Measurements from ENCODE around the gene FUBP3.

Gene FUBP3

GRCh38 chr9:130588416-130588815 lies 9.0 kb downstream of the FUBP3 start:
- Histone ChIP-seq H3K4me1 (ENCODE audit: control insufficient read depth, low read length) (no peaks in the 10 kb centered on the region), H3K4me2 (ENCODE audit: low read length) (no peak overlapping the region), H3F3A (ENCODE audit: control insufficient read depth, insufficient read depth) (no peaks in the 10 kb centered on the region), H3K79me2 (ENCODE audit: control insufficient read depth, low read length) (peaks cover 84% of the 10 kb centered on the region), H4K20me1 (ENCODE audit: control insufficient read depth, insufficient read depth, low read depth, low read length) (peaks cover 2% of the 10 kb centered on the region; the same call in 1 of the 2 replicates), H3K36me3 (ENCODE audit: control insufficient read depth, low read length) (peaks cover 11% of the 10 kb centered on the region), H3K4me3 (ENCODE audit: low read length) (no peak overlapping the region), H3K27ac (ENCODE audit: low read depth, low read length) (no peak overlapping the region), H3K9me2 (replicated peaks; ENCODE audit: control insufficient read depth, low read length) (no peaks in the 10 kb centered on the region), H3K9me3 (ENCODE audit: control insufficient read depth, insufficient read depth, low read length) (no peaks in the 10 kb centered on the region), H3K27me3 (ENCODE audit: control insufficient read depth, low read length) (no peaks in the 10 kb centered on the region)
- no peak for TF ChIP-seq EZH2phosphoT487 (IDR thresholded peaks at IDR 0.05; ENCODE audit: borderline replicate concordance, low read length)
- TF ChIP-seq CTCF (IDR thresholded peaks at IDR 0.05; ENCODE audit: low read depth, low read length, poor library complexity, severe bottlenecking) = no peak

GRCh38 chr9:130589754-130590153 lies 10.4 kb downstream of the FUBP3 start:
- Histone ChIP-seq H3K9me3 (ENCODE audit: control insufficient read depth, insufficient read depth, low read length) (no peaks in the 10 kb centered on the region), H3K27ac (ENCODE audit: low read depth, low read length) (no peak overlapping the region), H3K4me3 (ENCODE audit: low read length) (no peak overlapping the region), H4K20me1 (ENCODE audit: control insufficient read depth, insufficient read depth, low read depth, low read length) (peaks cover 2% of the 10 kb centered on the region; the same call in 1 of the 2 replicates), H3K27me3 (ENCODE audit: control insufficient read depth, low read length) (no peaks in the 10 kb centered on the region), H3K79me2 (ENCODE audit: control insufficient read depth, low read length) (peaks cover 81% of the 10 kb centered on the region), H3K36me3 (ENCODE audit: control insufficient read depth, low read length) (peaks cover 12% of the 10 kb centered on the region), H3K9me2 (replicated peaks; ENCODE audit: control insufficient read depth, low read length) (no peaks in the 10 kb centered on the region), H3F3A (ENCODE audit: control insufficient read depth, insufficient read depth) (no peaks in the 10 kb centered on the region), H3K4me2 (ENCODE audit: low read length) (no peak overlapping the region), H3K4me1 (ENCODE audit: control insufficient read depth, low read length) (no peaks in the 10 kb centered on the region)
- no peak for TF ChIP-seq EZH2phosphoT487 (IDR thresholded peaks at IDR 0.05; ENCODE audit: borderline replicate concordance, low read length)

- H3K4me3 ChIP-seq (ENCODE audit: low read length) = no peak overlapping the region
- H3K27ac ChIP-seq (ENCODE audit: low read depth, low read length) = no peak overlapping the region
- peaks cover 14% of the 10 kb centered on the region for H3K36me3 ChIP-seq (ENCODE audit: control insufficient read depth, low read length)
- no peaks in the 10 kb centered on the region for H3K9me3 ChIP-seq (ENCODE audit: control insufficient read depth, insufficient read depth, low read length)
- peaks cover 2% of the 10 kb centered on the region; the same call in 1 of the 2 replicates for H4K20me1 ChIP-seq (ENCODE audit: control insufficient read depth, insufficient read depth, low read depth, low read length)
- TF ChIP-seq EZH2phosphoT487 (IDR thresholded peaks at IDR 0.05; ENCODE audit: borderline replicate concordance, low read length) (no peak), CTCF (IDR thresholded peaks at IDR 0.05; ENCODE audit: low read depth, low read length, poor library complexity, severe bottlenecking) (no peak)
- H3K27me3 ChIP-seq (ENCODE audit: control insufficient read depth, low read length) = no peaks in the 10 kb centered on the region
- no peaks in the 10 kb centered on the region for H3K9me2 ChIP-seq (replicated peaks; ENCODE audit: control insufficient read depth, low read length)
- peaks cover 76% of the 10 kb centered on the region for H3K79me2 ChIP-seq (ENCODE audit: control insufficient read depth, low read length)
- no peak overlapping the region for H3K4me2 ChIP-seq (ENCODE audit: low read length)
- H3K4me1 ChIP-seq (ENCODE audit: control insufficient read depth, low read length) = no peaks in the 10 kb centered on the region
- H3F3A ChIP-seq (ENCODE audit: control insufficient read depth, insufficient read depth) = no peaks in the 10 kb centered on the region
Measured at GRCh38 chr9:130590305-130590704, 10.9 kb downstream of the FUBP3 start.

- Histone ChIP-seq H3K4me3 (ENCODE audit: low read length) (no peak overlapping the region), H3K36me3 (ENCODE audit: control insufficient read depth, low read length) (peaks cover 34% of the 10 kb centered on the region)
Measured at GRCh38 chr9:130593020-130593419, 13.6 kb downstream of the FUBP3 start.

More at GRCh38 chr9:130593020-130593419, 13.6 kb downstream of the FUBP3 start:
- Histone ChIP-seq H3K9me3 (ENCODE audit: control insufficient read depth, insufficient read depth, low read length) (no peaks in the 10 kb centered on the region), H3K79me2 (ENCODE audit: control insufficient read depth, low read length) (peaks cover 52% of the 10 kb centered on the region), H3F3A (ENCODE audit: control insufficient read depth, insufficient read depth) (no peaks in the 10 kb centered on the region), H3K4me2 (ENCODE audit: low read length) (no peak overlapping the region), H3K27ac (ENCODE audit: low read depth, low read length) (no peak overlapping the region), H4K20me1 (ENCODE audit: control insufficient read depth, insufficient read depth, low read depth, low read length) (peaks cover 2% of the 10 kb centered on the region; the same call in 1 of the 2 replicates), H3K27me3 (ENCODE audit: control insufficient read depth, low read length) (no peaks in the 10 kb centered on the region), H3K9me2 (replicated peaks; ENCODE audit: control insufficient read depth, low read length) (no peaks in the 10 kb centered on the region), H3K4me1 (ENCODE audit: control insufficient read depth, low read length) (no peaks in the 10 kb centered on the region)
- TF ChIP-seq EZH2phosphoT487 (IDR thresholded peaks at IDR 0.05; ENCODE audit: borderline replicate concordance, low read length) (no peak), CTCF (IDR thresholded peaks at IDR 0.05; ENCODE audit: low read depth, low read length, poor library complexity, severe bottlenecking) (no peak)

Measured in DOHH2 (cell line).